ENCODE data around the gene SF3B5. TPM values are rescaled to one million over a fixed set of nuclear protein-coding genes. Genes with fewer than 3 reads are reported as not detected.

The SF3B5 gene
- total RNA-seq, 2 donors from 2014 or later, result 198 to 212 TPM

- Histone ChIP-seq H3K27ac (no peak overlapping the region), H3K9me3 (no peaks in the 10 kb centered on the region), H3K4me3 (no peak overlapping the region), H3K27me3 (replicated peaks; ENCODE audit: insufficient read depth) (no peaks in the 10 kb centered on the region), H3K4me1 (replicated peaks) (no peaks in the 10 kb centered on the region), H3K36me3 (no peaks in the 10 kb centered on the region)
- TF ChIP-seq POLR2A (IDR thresholded peaks at IDR 0.05) (no peak), POLR2AphosphoS5 (IDR thresholded peaks at IDR 0.05) (no peak)
- TF ChIP-seq, protein P1, sequence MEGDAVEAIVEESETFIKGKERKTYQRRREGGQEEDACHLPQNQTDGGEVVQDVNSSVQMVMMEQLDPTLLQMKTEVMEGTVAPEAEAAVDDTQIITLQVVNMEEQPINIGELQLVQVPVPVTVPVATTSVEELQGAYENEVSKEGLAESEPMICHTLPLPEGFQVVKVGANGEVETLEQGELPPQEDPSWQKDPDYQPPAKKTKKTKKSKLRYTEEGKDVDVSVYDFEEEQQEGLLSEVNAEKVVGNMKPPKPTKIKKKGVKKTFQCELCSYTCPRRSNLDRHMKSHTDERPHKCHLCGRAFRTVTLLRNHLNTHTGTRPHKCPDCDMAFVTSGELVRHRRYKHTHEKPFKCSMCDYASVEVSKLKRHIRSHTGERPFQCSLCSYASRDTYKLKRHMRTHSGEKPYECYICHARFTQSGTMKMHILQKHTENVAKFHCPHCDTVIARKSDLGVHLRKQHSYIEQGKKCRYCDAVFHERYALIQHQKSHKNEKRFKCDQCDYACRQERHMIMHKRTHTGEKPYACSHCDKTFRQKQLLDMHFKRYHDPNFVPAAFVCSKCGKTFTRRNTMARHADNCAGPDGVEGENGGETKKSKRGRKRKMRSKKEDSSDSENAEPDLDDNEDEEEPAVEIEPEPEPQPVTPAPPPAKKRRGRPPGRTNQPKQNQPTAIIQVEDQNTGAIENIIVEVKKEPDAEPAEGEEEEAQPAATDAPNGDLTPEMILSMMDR (IDR thresholded peaks at IDR 0.05), result no peak
- DNase-seq (ENCODE audit: low spot score), result no peak
- 100% methylated on average over 1 of the region's 1 CpG for WGBS
- intact Hi-C loops (cut with DNase I), result no loop called here
These were observed 36.2 kb downstream of the SF3B5 start for GRCh38 chr6:144059139-144059538.

GRCh38 chr6:144055121-144055931 lies 40.0 kb downstream of the SF3B5 start:
- Histone ChIP-seq H3K9me3 (no peaks in the 10 kb centered on the region), H3K36me3 (no peaks in the 10 kb centered on the region), H3K4me1 (replicated peaks) (no peaks in the 10 kb centered on the region), H3K4me3 (no peak overlapping the region), H3K27me3 (replicated peaks; ENCODE audit: insufficient read depth) (no peaks in the 10 kb centered on the region), H3K27ac (no peak overlapping the region)
- no peak for DNase-seq (ENCODE audit: low spot score)
- WGBS, result 76% methylated on average over 6 of the region's 6 CpGs
- TF ChIP-seq, protein P1 (IDR thresholded peaks at IDR 0.05), result no peak
- no peak for TF ChIP-seq POLR2A (IDR thresholded peaks at IDR 0.05)
- no peak for TF ChIP-seq POLR2AphosphoS5 (IDR thresholded peaks at IDR 0.05)
- intact Hi-C loops (cut with DNase I), result no loop called here

GRCh38 chr6:144053601-144054000 lies 41.8 kb downstream of the SF3B5 start:
- Histone ChIP-seq H3K4me3 (no peak overlapping the region), H3K36me3 (no peaks in the 10 kb centered on the region), H3K4me1 (replicated peaks) (no peaks in the 10 kb centered on the region), H3K27ac (no peak overlapping the region), H3K9me3 (no peaks in the 10 kb centered on the region), H3K27me3 (replicated peaks; ENCODE audit: insufficient read depth) (no peaks in the 10 kb centered on the region)
- DNase-seq (ENCODE audit: low spot score), result no peak
- TF ChIP-seq POLR2AphosphoS5 (IDR thresholded peaks at IDR 0.05), result no peak
- TF ChIP-seq, protein P1 (IDR thresholded peaks at IDR 0.05), result no peak
- TF ChIP-seq POLR2A (IDR thresholded peaks at IDR 0.05), result no peak
- intact Hi-C loops (cut with DNase I), result no loop called here
- 38% methylated on average over 3 of the region's 3 CpGs for WGBS

DNA sequence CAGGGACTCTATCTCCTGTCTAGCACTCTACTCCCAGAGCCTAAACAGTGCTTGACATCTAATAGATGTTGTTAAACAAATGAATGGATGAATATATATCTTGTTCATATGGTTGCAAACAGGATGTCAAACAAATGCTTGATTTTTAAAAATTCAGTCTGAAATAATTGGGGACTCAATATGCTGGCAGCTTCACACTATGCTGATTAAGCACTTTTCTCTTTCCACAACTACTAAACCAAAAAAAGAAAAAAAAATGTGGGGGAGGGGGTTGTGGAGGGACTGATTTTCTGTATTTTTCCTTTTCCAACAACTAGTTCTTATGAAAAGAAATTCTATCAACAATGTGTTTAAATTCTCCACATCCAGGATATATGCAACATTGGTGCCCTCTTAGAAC lies 42.9 kb downstream of the SF3B5 start:
- Histone ChIP-seq H3K27ac (no peak overlapping the region), H3K4me1 (replicated peaks) (no peaks in the 10 kb centered on the region), H3K36me3 (no peaks in the 10 kb centered on the region), H3K9me3 (no peaks in the 10 kb centered on the region), H3K27me3 (replicated peaks; ENCODE audit: insufficient read depth) (no peaks in the 10 kb centered on the region), H3K4me3 (no peak overlapping the region)
- TF ChIP-seq POLR2AphosphoS5 (IDR thresholded peaks at IDR 0.05) (no peak), POLR2A (IDR thresholded peaks at IDR 0.05) (no peak)
- TF ChIP-seq, protein P1 (IDR thresholded peaks at IDR 0.05), result no peak
- intact Hi-C loops (cut with DNase I), result no loop called here
- DNase-seq (ENCODE audit: low spot score), result no peak

DNA sequence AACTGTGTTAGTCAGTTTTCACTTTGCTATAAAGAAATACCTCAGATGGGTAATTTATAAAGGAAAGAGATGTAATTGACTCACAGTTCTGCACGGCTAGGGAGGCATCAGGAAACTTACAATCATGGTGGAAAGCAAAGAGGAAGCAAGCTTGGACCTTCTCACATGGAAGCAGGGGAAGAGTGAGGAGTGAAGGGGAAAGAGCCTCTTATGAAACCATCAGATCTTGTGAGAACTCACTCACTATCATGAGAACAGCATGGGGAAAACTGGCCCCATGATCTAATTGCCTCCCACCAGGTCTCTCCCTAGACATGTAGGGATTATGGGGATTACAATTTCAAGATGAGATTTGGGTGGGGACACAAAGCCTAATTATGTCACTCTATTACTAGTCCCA lies 46.0 kb downstream of the SF3B5 start:
- 83% methylated on average over 1 of the region's 1 CpG for WGBS
- no peaks in the 10 kb centered on the region for H3K9me3 ChIP-seq

More for the DNA sequence above, 46.0 kb downstream of the SF3B5 start:
- no peaks in the 10 kb centered on the region for H3K36me3 ChIP-seq
- TF ChIP-seq POLR2A (IDR thresholded peaks at IDR 0.05), result no peak
- TF ChIP-seq POLR2AphosphoS5 (IDR thresholded peaks at IDR 0.05), result no peak
- TF ChIP-seq, protein P1 (IDR thresholded peaks at IDR 0.05), result no peak
- no peak for DNase-seq (ENCODE audit: low spot score)
- H3K27me3 ChIP-seq (replicated peaks; ENCODE audit: insufficient read depth), result no peaks in the 10 kb centered on the region
- H3K27ac ChIP-seq, result no peak overlapping the region
- intact Hi-C loops (cut with DNase I), result no loop called here
- H3K4me3 ChIP-seq, result no peak overlapping the region
- no peaks in the 10 kb centered on the region for H3K4me1 ChIP-seq (replicated peaks)

Data from prostate gland (tissue), 2 donors.